ENCODE measurements around the gene SRCAP.

SRCAP gene

GRCh38 chr16:30698139-30698815, 694 bp upstream of the SRCAP start (continued):
- TF ChIP-seq ZBTB48 (tag by site-specific recombination; IDR thresholded peaks at IDR 0.05) (no peak), ZNF544 (tag by site-specific recombination; IDR thresholded peaks at IDR 0.05) (no peak), ZEB2 (tag by site-specific recombination; IDR thresholded peaks at IDR 0.05) (peak; percentile 100), ZBTB20 (tag by site-specific recombination; IDR thresholded peaks at IDR 0.05) (peak; percentile 97), ZNF148 (tag by site-specific recombination; IDR thresholded peaks at IDR 0.05; ENCODE audit: borderline replicate concordance) (no peak), ELK4 (IDR thresholded peaks at IDR 0.05; ENCODE audit: borderline replicate concordance, low read depth, low read length) (no peak), OVOL3 (tag by site-specific recombination; IDR thresholded peaks at IDR 0.05) (peak; percentile 93), ZNF548 (tag by site-specific recombination; IDR thresholded peaks at IDR 0.05) (no peak), ZNF341 (tag by site-specific recombination; IDR thresholded peaks at IDR 0.05; ENCODE audit: low read depth) (peak; percentile 91), SALL2 (tag by site-specific recombination; IDR thresholded peaks at IDR 0.05; ENCODE audit: borderline replicate concordance) (no peak), ZSCAN5A (tag by site-specific recombination; IDR thresholded peaks at IDR 0.05) (peak; percentile 99), ZNF48 (tag by site-specific recombination; IDR thresholded peaks at IDR 0.05) (no peak), KLF17 (tag by site-specific recombination; IDR thresholded peaks at IDR 0.05) (peak; percentile 100), SP7 (tag by site-specific recombination; IDR thresholded peaks at IDR 0.05) (peak; percentile 94), ZNF488 (tag by site-specific recombination; IDR thresholded peaks at IDR 0.05) (no peak), ZNF580 (tag by site-specific recombination; IDR thresholded peaks at IDR 0.05) (peak; percentile 99), ZNF621 (tag by site-specific recombination; IDR thresholded peaks at IDR 0.05) (no peak), ZNF776 (tag by site-specific recombination; IDR thresholded peaks at IDR 0.05; ENCODE audit: borderline replicate concordance) (no peak), ZNF16 (tag by site-specific recombination; IDR thresholded peaks at IDR 0.05; ENCODE audit: low read depth) (no peak), ZBTB7A (tag by site-specific recombination; IDR thresholded peaks at IDR 0.05; ENCODE audit: low read depth) (peak; percentile 100), ZNF2 (tag by site-specific recombination; IDR thresholded peaks at IDR 0.05) (peak; percentile 99), ZNF521 (tag by site-specific recombination; IDR thresholded peaks at IDR 0.05) (no peak)
- TF ChIP-seq, protein P1, sequence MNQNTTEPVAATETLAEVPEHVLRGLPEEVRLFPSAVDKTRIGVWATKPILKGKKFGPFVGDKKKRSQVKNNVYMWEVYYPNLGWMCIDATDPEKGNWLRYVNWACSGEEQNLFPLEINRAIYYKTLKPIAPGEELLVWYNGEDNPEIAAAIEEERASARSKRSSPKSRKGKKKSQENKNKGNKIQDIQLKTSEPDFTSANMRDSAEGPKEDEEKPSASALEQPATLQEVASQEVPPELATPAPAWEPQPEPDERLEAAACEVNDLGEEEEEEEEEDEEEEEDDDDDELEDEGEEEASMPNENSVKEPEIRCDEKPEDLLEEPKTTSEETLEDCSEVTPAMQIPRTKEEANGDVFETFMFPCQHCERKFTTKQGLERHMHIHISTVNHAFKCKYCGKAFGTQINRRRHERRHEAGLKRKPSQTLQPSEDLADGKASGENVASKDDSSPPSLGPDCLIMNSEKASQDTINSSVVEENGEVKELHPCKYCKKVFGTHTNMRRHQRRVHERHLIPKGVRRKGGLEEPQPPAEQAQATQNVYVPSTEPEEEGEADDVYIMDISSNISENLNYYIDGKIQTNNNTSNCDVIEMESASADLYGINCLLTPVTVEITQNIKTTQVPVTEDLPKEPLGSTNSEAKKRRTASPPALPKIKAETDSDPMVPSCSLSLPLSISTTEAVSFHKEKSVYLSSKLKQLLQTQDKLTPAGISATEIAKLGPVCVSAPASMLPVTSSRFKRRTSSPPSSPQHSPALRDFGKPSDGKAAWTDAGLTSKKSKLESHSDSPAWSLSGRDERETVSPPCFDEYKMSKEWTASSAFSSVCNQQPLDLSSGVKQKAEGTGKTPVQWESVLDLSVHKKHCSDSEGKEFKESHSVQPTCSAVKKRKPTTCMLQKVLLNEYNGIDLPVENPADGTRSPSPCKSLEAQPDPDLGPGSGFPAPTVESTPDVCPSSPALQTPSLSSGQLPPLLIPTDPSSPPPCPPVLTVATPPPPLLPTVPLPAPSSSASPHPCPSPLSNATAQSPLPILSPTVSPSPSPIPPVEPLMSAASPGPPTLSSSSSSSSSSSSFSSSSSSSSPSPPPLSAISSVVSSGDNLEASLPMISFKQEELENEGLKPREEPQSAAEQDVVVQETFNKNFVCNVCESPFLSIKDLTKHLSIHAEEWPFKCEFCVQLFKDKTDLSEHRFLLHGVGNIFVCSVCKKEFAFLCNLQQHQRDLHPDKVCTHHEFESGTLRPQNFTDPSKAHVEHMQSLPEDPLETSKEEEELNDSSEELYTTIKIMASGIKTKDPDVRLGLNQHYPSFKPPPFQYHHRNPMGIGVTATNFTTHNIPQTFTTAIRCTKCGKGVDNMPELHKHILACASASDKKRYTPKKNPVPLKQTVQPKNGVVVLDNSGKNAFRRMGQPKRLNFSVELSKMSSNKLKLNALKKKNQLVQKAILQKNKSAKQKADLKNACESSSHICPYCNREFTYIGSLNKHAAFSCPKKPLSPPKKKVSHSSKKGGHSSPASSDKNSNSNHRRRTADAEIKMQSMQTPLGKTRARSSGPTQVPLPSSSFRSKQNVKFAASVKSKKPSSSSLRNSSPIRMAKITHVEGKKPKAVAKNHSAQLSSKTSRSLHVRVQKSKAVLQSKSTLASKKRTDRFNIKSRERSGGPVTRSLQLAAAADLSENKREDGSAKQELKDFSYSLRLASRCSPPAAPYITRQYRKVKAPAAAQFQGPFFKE (tag by site-specific recombination; IDR thresholded peaks at IDR 0.05; ENCODE audit: borderline replicate concordance): no peak
- TF ChIP-seq, protein P2, sequence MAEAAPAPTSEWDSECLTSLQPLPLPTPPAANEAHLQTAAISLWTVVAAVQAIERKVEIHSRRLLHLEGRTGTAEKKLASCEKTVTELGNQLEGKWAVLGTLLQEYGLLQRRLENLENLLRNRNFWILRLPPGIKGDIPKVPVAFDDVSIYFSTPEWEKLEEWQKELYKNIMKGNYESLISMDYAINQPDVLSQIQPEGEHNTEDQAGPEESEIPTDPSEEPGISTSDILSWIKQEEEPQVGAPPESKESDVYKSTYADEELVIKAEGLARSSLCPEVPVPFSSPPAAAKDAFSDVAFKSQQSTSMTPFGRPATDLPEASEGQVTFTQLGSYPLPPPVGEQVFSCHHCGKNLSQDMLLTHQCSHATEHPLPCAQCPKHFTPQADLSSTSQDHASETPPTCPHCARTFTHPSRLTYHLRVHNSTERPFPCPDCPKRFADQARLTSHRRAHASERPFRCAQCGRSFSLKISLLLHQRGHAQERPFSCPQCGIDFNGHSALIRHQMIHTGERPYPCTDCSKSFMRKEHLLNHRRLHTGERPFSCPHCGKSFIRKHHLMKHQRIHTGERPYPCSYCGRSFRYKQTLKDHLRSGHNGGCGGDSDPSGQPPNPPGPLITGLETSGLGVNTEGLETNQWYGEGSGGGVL (tag by site-specific recombination; IDR thresholded peaks at IDR 0.05): peak; percentile 100

All from HEK293 (cell line).